AG04450 (cell line): ENCODE measurements around the gene RNASEL. TPM values are rescaled to one million over a fixed set of nuclear protein-coding genes. Genes with fewer than 3 reads are reported as not detected.

Source experiments
- CTCF ChIA-PET: fragments of 300-600, 350-600 bp; formaldehyde crosslinking; extraction: SDS; loops from one replicate; lab custom pipeline; 2022; ENCODE audit warnings: antibody characterized with exemption, inconsistent platforms; lab: Charles Lee
- POLR2A ChIA-PET: fragments of 350-600 bp; formaldehyde crosslinking; extraction: SDS; loops from one replicate; lab custom pipeline; 2021; ENCODE audit warnings: antibody characterized with exemption, inconsistent platforms; lab: Yijun Ruan, JAX
- DNase-seq: peaks from one replicate; pipeline ENCODE4 v3.0.0-alpha.2; 2011; ENCODE audit warnings: low read depth, low spot score
- H3K27ac ChIP-seq: one replicate; pipeline ENCODE4 v1.5.1; 2012; ENCODE audit warnings: low read depth, low read length, control low read depth
- H3K27me3 ChIP-seq: one replicate; pipeline ENCODE4 v1.6.0; 2012; ENCODE audit warnings: low read length; ENCODE audit not compliant: control insufficient read depth, insufficient read depth
- H3K4me3 ChIP-seq: 2 replicates; pipeline ENCODE4 v1.5.1; 2011; ENCODE audit warnings: mild to moderate bottlenecking, low read depth, low read length, control low read depth
- H3K9me3 ChIP-seq: 2 replicates; pipeline ENCODE4 v1.5.1; 2012; ENCODE audit warnings: low read length; ENCODE audit not compliant: control insufficient read depth, insufficient read depth
- polyA plus RNA-seq: library from polyadenylated mRNA; depleted of rRNA; stranded (reverse); fragments of >200 nt; gene quantifications from 2 replicates; pipeline ENCODE4 v1.2.3, GENCODE V29; 2011
- TF ChIP-seq, protein P1 (sequence below): IDR thresholded peaks from 2 replicates; pipeline ENCODE4 v1.5.1; 2011; ENCODE audit warnings: low read depth, low read length, control low read depth, inconsistent platforms

RNASEL gene
- polyA plus RNA-seq, 1 experiment: 6.2 TPM

DNA sequence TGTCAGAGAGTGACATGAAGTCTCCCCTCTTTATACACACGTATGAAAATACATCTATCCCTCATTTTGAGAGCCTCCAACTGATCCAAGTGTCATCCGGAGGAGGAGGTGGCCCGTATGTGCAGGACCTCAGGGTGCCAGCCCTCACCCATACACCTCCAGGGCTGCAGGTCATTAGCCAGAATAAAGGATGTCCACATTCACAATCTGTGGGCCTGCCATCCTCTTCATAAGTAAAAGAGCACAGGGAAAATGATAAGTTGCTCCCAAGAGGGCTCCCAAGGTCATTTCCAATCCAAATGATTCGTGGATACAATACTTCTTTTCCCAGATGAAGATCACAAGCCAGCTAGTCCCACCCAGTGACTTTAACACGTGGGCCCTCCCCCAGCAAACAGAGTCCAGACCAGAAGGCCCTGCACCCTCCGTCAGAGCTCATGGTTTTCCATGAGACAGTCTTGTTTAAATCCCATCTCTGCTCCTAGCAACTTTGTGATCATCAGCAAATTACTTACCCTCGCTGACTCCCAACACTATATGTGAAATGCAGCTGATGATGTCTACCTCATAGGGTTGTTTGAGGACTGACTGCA lies 28.6 kb downstream of the RNASEL start:
- Histone ChIP-seq H3K4me3 (no peak overlapping the region), H3K9me3 (no peaks in the 10 kb centered on the region), H3K27me3 (peaks cover 10% of the 10 kb centered on the region), H3K27ac (no peak overlapping the region)
- ChIA-PET POLR2A (no interaction called here), CTCF (no interaction called here)
- no peak for DNase-seq
- TF ChIP-seq, protein P1, sequence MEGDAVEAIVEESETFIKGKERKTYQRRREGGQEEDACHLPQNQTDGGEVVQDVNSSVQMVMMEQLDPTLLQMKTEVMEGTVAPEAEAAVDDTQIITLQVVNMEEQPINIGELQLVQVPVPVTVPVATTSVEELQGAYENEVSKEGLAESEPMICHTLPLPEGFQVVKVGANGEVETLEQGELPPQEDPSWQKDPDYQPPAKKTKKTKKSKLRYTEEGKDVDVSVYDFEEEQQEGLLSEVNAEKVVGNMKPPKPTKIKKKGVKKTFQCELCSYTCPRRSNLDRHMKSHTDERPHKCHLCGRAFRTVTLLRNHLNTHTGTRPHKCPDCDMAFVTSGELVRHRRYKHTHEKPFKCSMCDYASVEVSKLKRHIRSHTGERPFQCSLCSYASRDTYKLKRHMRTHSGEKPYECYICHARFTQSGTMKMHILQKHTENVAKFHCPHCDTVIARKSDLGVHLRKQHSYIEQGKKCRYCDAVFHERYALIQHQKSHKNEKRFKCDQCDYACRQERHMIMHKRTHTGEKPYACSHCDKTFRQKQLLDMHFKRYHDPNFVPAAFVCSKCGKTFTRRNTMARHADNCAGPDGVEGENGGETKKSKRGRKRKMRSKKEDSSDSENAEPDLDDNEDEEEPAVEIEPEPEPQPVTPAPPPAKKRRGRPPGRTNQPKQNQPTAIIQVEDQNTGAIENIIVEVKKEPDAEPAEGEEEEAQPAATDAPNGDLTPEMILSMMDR: no peak

DNA sequence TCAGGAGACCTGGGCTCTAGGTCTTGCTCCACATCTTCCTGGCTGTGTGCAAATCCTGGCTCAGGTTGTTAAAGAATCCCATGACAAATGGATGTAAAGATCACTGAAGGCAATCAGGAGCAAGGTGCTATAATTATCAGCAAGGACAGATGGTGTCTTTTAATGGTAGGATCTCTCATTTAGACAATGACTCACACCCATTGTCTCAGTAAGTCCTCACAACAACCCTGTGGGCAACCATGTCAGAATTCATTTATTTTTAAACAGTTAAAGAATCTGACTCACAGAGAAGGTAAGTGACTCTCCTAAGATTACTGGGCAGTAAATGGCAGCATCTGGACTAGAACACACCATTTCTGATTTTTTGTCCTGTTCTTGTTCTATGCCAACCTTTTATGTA lies 32.8 kb downstream of the RNASEL start:
- CTCF ChIA-PET: no interaction called here
- Histone ChIP-seq H3K27me3 (peaks cover 10% of the 10 kb centered on the region), H3K9me3 (peaks cover 7% of the 10 kb centered on the region), H3K4me3 (no peak overlapping the region), H3K27ac (no peak overlapping the region)
- TF ChIP-seq, protein P1: no peak
- DNase-seq: no peak
- POLR2A ChIA-PET: no interaction called here

DNA sequence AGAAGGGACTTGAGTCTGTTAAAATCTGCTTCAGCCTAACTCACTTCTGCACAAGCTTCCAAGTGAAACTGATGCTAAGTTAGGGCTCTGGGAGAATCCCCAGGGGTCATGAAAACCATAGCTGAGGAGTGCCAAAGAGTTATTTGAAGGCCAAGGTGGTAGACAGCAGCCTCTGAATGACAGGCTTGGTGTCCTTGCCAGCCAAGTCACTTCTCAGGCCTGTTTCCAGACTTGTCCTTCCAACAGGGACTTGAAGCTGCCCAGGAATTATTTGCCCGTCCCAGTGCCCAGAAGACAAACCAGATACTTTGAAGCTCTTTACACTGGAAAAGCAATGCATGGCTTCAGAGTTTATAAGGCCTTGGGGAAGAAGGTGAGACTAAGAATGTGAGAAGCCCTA lies 33.6 kb downstream of the RNASEL start:
- TF ChIP-seq, protein P1: no peak
- ChIA-PET CTCF (no interaction called here), POLR2A (no interaction called here)
- H3K27ac ChIP-seq: no peak overlapping the region
- DNase-seq: no peak
- H3K4me3 ChIP-seq: no peak overlapping the region
- peaks cover 10% of the 10 kb centered on the region for H3K27me3 ChIP-seq
- peaks cover 7% of the 10 kb centered on the region for H3K9me3 ChIP-seq

DNA sequence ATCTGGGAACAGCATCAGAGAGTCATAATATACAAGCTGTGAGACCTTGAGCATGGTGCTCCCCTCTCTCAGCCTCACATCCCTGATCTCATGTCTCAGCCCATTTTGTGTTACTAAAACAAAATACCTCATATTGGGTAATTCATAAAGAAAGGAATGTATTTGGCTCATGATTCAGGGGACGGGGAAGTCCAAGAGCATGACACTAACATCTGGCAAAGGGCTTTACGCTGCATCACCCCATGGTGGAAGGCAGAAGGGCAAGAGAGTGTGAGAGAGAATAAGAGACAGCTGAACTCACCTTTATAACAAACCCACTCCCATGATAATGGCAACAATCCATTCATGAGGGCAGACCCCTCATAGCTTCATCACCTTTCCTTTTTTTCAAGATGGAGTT lies 36.5 kb downstream of the RNASEL start:
- no peak for DNase-seq
- Histone ChIP-seq H3K9me3 (peaks cover 7% of the 10 kb centered on the region), H3K27me3 (peaks cover 5% of the 10 kb centered on the region), H3K4me3 (no peak overlapping the region), H3K27ac (no peak overlapping the region)
- ChIA-PET CTCF (no interaction called here), POLR2A (no interaction called here)
- TF ChIP-seq, protein P1: no peak

DNA sequence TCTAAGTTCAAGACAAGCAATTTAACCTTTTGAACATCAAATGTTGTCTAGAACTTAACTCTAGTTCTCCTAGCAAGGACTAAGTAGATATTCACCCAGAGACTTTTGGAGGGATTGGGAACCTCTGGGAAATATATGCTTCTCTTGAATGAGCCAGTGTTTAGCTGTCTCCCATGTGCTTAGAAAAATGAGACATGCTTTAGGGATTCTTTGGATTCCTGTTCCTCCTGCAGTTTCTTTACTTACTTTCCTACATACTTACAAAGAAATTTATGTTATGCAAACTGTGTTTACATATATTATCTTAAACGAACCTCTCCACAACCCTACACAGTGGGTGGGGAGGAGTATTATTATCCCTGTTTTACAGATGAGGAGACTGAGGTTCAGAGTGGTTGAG lies 39.2 kb downstream of the RNASEL start:
- ChIA-PET POLR2A (no interaction called here), CTCF (no interaction called here)
- no peak for DNase-seq
- H3K4me3 ChIP-seq: no peak overlapping the region
- no peak overlapping the region for H3K27ac ChIP-seq
- H3K27me3 ChIP-seq: no peaks in the 10 kb centered on the region
- H3K9me3 ChIP-seq: peaks cover 7% of the 10 kb centered on the region
- TF ChIP-seq, protein P1: no peak
